Activated gamma-delta T cell (primary cell): Measurements from ENCODE around the gene FAM171A1.
"Not testable (repeated sequence)": the region's sequence is repeated elsewhere in the genome, so short reads cannot be mapped to it uniquely, and the experiment has no call there.

Experiments
- DNase-seq: peaks from one replicate; lab custom pipeline; 2025; lab: John Stamatoyannopoulos, UW

The FAM171A1 gene

DNA sequence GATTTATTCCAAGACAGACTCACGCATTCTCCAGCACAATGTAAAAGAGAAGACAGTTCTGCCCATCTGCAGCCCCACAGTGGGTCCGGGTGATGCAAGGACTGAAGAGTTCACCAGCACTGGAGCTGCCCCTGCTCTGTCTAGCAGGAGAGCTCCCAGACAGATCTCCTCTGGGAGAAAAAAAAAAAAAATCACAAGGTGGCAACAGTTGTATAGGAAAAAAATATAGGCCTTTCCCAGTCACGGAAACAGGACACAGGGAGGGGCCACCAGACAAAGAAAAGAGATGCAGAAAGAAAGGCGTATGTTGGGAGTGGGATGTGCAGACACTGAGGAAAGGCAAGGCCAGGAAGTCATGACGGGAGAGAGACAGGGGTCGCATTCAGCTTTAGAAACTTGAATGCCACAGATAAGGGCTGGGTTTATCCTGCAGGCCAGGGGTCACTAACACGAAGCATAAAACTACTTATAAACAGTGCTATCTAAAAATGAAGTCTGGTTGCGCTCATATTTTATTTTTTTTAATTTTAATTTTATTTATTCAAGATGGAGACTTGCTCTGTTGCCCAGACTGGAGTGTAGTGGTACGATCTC, 54.1 kb downstream of the FAM171A1 start:
- no peak for DNase-seq

GRCh38 chr10:15316145-15316544, 54.9 kb downstream of the FAM171A1 start:
- DNase-seq: no peak

GRCh38 chr10:15315286-15315685, 55.8 kb downstream of the FAM171A1 start:
- DNase-seq: no peak

- DNase-seq: no peak
Observed at GRCh38 chr10:15314482-15315045, 56.5 kb downstream of the FAM171A1 start.

- DNase-seq: no peak
Observed at GRCh38 chr10:15313843-15314242, 57.2 kb downstream of the FAM171A1 start.

- DNase-seq: no peak
Observed at GRCh38 chr10:15313047-15313446, 58.0 kb downstream of the FAM171A1 start.

DNA sequence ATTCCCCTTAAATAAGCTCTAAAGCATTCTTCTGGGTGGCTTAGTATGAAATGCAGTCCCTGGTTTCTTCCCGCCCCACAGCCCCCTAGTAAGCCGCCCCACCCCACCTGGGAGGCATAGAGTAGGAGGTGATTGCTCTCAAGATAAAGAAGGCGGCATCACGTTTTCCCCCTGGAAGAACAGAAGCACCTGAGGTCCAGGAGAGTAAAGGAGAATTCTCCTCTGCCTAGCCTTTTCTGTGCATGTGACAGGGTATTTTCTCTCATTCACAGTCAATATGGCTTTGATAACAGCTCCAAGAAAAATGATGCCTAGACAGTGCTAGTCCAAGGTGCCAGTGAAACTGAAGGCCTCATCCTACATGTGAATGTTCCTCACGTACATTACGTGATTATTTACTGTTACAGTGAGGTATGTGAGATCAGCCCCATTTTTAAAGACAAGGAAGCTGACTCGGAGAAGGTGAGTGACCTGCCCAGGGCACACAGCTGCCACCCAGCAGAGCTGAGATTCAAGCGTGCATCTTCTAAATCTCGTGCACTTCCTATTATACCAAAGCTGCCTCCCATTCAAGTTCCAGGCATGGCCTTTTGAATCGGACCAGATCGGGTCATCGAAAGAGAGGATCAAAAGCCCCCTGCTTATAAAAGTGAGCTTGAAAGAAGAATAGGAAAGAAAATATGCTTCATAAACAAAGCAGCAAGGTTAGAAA, 59.4 kb downstream of the FAM171A1 start:
- no peak for DNase-seq

- DNase-seq: no peak
Observed at GRCh38 chr10:15310776-15311568, 60.1 kb downstream of the FAM171A1 start.

DNA sequence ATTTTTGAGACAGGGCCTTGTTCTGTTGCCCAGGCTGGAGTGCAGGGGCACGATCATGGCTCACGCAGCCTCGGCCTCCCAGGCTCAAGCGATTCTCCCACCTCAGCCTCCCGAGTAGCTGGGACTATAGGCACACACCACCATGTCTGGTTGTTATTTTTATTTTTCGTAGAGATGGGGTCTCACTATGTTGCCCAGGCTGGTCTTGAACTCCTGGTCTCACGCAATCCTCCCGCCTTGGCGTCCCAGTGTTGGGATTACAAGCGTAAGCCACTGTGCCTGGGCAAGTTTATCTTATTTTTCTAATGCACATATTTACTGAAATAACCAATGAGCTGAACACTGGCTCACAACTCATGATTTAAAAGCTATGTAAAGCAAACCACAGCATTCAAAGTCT, 61.9 kb downstream of the FAM171A1 start:
- no peak for DNase-seq

- DNase-seq: no peak
Observed at GRCh38 chr10:15306735-15307280, 64.3 kb downstream of the FAM171A1 start.

DNA sequence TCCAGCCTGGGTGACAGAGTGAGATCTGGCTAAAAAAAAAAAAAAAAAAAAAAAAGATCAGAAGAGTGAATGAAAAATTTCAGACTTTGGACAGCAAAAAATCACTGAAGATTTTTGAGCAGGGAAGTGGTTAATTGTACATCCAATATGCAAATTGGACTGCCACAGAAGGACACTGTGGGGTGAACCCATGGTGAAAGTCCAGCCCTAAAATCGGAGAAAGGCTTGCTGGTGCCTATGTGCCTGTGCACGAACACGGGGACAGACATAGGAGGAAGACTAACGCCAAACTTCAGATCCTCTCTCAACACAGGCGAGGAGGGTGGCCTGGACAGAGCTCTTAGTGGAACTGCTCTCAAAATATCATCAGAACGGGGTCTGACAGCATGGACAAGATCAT, 65.5 kb downstream of the FAM171A1 start:
- no peak for DNase-seq

- no peak for DNase-seq
Observed at GRCh38 chr10:15305161-15305560, 65.9 kb downstream of the FAM171A1 start.

DNA sequence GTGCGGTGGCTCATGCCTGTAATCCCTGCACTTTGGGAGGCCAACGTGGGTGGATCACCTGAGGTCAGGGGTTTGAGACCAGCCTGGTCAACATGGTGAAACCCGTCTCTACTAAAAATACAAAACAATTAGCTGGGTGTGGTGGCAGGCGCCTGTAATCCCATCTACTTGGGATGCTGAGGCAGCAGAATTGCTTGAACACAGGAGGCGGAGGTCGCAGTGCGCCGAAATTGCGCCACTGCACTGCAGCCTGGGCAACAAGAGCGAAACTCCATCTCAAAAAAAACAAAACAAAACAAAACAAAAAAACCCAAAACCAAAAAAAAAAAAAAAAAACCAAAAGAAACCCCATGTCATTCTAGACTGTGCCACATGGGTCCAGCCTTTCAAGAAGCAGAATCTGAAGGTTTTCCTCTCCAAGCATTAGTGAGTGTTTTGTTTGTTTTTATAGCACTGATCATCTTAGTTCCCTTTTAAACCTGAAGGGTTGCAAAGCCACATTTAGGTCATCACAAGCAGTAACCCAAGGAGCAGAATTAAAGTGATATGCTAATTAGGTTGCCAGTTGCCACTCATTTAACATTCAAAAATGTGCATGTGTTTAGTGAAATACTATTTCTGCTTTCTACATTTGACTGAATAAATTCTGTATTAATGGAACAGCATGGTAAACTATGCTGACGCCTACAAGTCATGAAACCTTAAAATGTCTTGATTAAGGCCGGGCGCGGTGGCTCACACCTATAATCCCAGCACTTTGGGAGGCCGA, 68.7 kb downstream of the FAM171A1 start:
- not testable (repeated sequence) for DNase-seq

DNA sequence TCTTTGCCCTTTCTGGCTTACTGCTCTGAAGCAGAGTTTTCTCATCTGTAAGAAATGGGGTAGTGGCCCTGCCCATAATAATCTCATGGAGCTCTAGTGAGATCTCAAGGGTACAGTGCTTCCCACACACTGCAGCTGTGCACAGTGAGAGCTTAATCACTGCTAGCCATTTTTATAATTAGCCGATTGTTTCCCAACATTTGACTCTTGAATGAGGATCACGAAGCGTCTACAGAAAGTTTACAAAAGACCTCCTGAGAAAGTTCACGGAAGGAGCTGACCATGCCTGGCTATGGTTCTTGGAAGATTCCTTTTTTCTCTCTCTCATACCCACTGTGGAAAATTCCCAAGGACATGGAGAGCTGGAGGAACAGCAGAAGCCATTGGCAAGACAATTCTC, 70.4 kb downstream of the FAM171A1 start:
- no peak for DNase-seq

- DNase-seq: no peak
Observed at GRCh38 chr10:15300145-15300544, 70.9 kb downstream of the FAM171A1 start.

DNA sequence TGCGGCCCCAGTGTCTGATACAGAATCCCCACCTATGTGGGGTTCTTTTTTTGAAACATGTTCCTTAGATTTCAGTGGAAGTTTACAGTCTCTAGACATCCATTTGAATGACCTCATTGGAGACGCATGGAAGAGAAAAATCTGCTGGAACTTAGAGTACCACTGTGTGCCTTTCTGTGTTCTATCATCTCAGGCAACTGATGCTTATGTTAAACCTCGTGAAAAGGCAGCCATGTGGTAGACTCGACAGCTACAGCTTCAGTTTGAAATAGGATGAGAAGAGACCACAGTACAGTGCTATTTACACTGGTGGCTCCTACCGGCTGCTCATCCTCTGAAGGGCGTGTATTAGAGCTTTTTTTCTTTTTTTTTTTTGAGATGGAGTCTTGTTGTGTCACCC, 74.4 kb downstream of the FAM171A1 start:
- DNase-seq: no peak

- DNase-seq: no peak
Observed at GRCh38 chr10:15295537-15296325, 75.4 kb downstream of the FAM171A1 start.

- no peak for DNase-seq
Observed at GRCh38 chr10:15293862-15294842, 76.9 kb downstream of the FAM171A1 start.

DNA sequence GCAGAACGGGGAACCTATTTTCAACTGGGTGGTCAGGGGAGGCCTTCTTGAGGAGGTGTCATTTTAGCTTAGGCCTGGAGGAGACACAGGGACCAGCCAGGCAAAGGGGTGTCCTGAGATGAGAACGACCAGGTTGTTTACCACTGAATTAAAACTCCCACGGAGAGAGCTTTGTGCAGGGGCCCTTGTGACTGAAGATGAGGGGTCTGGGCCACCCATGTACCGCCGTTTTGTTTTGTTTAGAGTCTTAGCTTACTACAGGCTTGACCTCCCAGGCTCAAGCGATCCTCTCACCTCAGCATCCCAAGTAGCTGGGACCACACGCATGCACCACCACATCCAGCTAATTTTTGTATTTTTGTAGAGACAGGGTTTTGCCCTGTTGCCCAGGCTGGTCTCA, 80.4 kb downstream of the FAM171A1 start:
- no peak for DNase-seq

- DNase-seq: no peak
Observed at GRCh38 chr10:15290150-15290549, 80.9 kb downstream of the FAM171A1 start.
